GM12878 (cell line): ENCODE measurements around the gene USP34. TPM values are rescaled to one million over a fixed set of nuclear protein-coding genes. Genes with fewer than 3 reads are reported as not detected.
A peak's percentile ranks its signal among the peaks of the same experiment; 100 is the strongest.

Source experiments
- ATAC-seq: fragments of 200-7000 bp; cut with Tn5 transposase; 3 replicates; pipeline ENCODE4 v1.9.1; 2020; ENCODE audit warnings: mild to moderate bottlenecking, moderate library complexity
- Bru-seq: library from RNA; stranded (reverse); fragments of 400-500 nt; gene quantifications from one replicate; lab custom pipeline; 2021; lab: Mats Ljungman, UMichigan
- BruChase-seq, 2 experiments: library from RNA; stranded (reverse); fragments of 400-500 nt; gene quantifications; one replicate each; lab custom pipeline; 2021; lab: Mats Ljungman, UMichigan
- BruUV-seq: library from RNA; stranded (reverse); fragments of 400-500 nt; replicated peaks from 2 replicates; lab custom pipeline; 2021; lab: Mats Ljungman, UMichigan
- CTCF ChIA-PET: fragments of 300-600 bp; sonication (Branson Sonifier 250); formaldehyde crosslinking; extraction: SDS; loops from one replicate; lab custom pipeline; 2021; ENCODE audit warnings: inconsistent platforms; lab: Yijun Ruan, JAX
- POLR2A ChIA-PET: fragments of 350-600 bp; formaldehyde crosslinking; extraction: SDS; loops from one replicate; lab custom pipeline; 2021; ENCODE audit warnings: inconsistent platforms; lab: Charles Lee
- RAD21 ChIA-PET: fragments of 300-600 bp; sonication (Branson Sonifier 250); formaldehyde crosslinking; loops from one replicate; lab custom pipeline; 2023; ENCODE audit warnings: antibody characterized with exemption; ENCODE audit not compliant: unreplicated experiment; lab: Charles Lee
- SMC1A ChIA-PET: fragments of 300-600 bp; sonication (Branson Sonifier 250); formaldehyde crosslinking; loops from one replicate; lab custom pipeline; 2023; ENCODE audit not compliant: unreplicated experiment, uncharacterized antibody; lab: Charles Lee
- DNase-seq: peaks from one replicate; pipeline ENCODE4 v3.0.0-alpha.2; 2011; ENCODE audit warnings: low read depth, low spot score
- FAIRE-seq: peaks from 3 replicates; lab custom pipeline; 2011; peaks lifted over from hg19 to GRCh38; lab: Jason Lieb, UNC
- H2AFZ ChIP-seq: 2 replicates; pipeline ENCODE4 v1.6.0; 2011; ENCODE audit warnings: low read depth, low read length, control low read depth; ENCODE audit not compliant: control insufficient read depth
- H3K27ac ChIP-seq: 2 replicates; pipeline ENCODE4 v1.5.1; 2011; ENCODE audit warnings: control low read depth; ENCODE audit not compliant: control insufficient read depth, insufficient read depth
- H3K27me3 ChIP-seq, 2 experiments: replicated peaks in 1 of 2; 2 replicates each; pipeline versions ENCODE4 v1.6.0 to v1.6.1; 2011; ENCODE audit warnings: low read length in 1 of 2; ENCODE audit not compliant: control insufficient read depth in 2 of 2, insufficient read depth in 2 of 2
- H3K36me3 ChIP-seq, 2 experiments: 2 replicates each; pipeline ENCODE4 v1.5.1; 2011; ENCODE audit warnings: low read length in 1 of 2; ENCODE audit not compliant: control insufficient read depth in 2 of 2, insufficient read depth in 2 of 2
- H3K4me1 ChIP-seq: 2 replicates; pipeline ENCODE4 v1.6.1; 2011; ENCODE audit warnings: mild to moderate bottlenecking, low read length, moderate library complexity, mixed read lengths; ENCODE audit not compliant: control insufficient read depth, insufficient read depth
- H3K4me2 ChIP-seq: 2 replicates; pipeline ENCODE4 v1.6.0; 2011; ENCODE audit warnings: control low read depth; ENCODE audit not compliant: control insufficient read depth, insufficient read depth
- H3K4me3 ChIP-seq: fragments of 200-600 bp; sonication (generic); 2 replicates; pipeline ENCODE4 v1.5.1; 2016
- H3K79me2 ChIP-seq: 2 replicates; pipeline ENCODE4 v1.6.0; 2011; ENCODE audit warnings: low read length; ENCODE audit not compliant: control insufficient read depth, insufficient read depth
- H3K9ac ChIP-seq: 2 replicates; pipeline ENCODE4 v1.8.0; 2011; ENCODE audit warnings: low read length, control low read depth, mixed read lengths; ENCODE audit not compliant: control insufficient read depth, insufficient read depth
- H3K9me3 ChIP-seq: replicated peaks from 3 replicates; pipeline ENCODE4 v1.5.1; 2011; ENCODE audit warnings: mild to moderate bottlenecking, low read length; ENCODE audit not compliant: control insufficient read depth, insufficient read depth
- H4K20me1 ChIP-seq: 2 replicates; pipeline ENCODE4 v1.6.0; 2011; ENCODE audit not compliant: control insufficient read depth, insufficient read depth
- ATF7 ChIP-seq: fragments of 450-650 bp; IDR thresholded peaks from 2 replicates; pipeline ENCODE4 v1.6.1; 2016; ENCODE audit warnings: low read depth, mild to moderate bottlenecking
- MXI1 ChIP-seq: fragments of 150-350 bp; IDR thresholded peaks from 2 replicates; pipeline ENCODE4 v1.6.1; 2011; ENCODE audit warnings: low read depth, mild to moderate bottlenecking, inconsistent platforms, low read length, improper control_type of control experiment
- NFIC ChIP-seq: IDR thresholded peaks from 2 replicates; pipeline ENCODE4 v1.6.1; 2012; ENCODE audit warnings: low read depth, mild to moderate bottlenecking, inconsistent platforms, low read length, moderate library complexity
- PAX8 ChIP-seq: fragments of 450-650 bp; IDR thresholded peaks from 2 replicates; pipeline ENCODE4 v1.6.1; 2017; ENCODE audit warnings: mild to moderate bottlenecking, moderate library complexity
- PBX3 ChIP-seq: IDR thresholded peaks from 2 replicates; pipeline ENCODE4 v1.6.1; 2011; ENCODE audit warnings: mild to moderate bottlenecking, low read depth, low read length, moderate library complexity; ENCODE audit not compliant: insufficient replicate concordance
- RFX5 ChIP-seq: IDR thresholded peaks from 2 replicates; pipeline ENCODE4 v1.6.1; 2011; ENCODE audit warnings: low read depth, low read length, improper control_type of control experiment
- SRF ChIP-seq, 2 experiments: IDR thresholded peaks; 2 replicates each; pipeline ENCODE4 v1.6.1; 2011; ENCODE audit warnings: low read depth in 2 of 2, low read length in 2 of 2, mild to moderate bottlenecking in 1 of 2, moderate library complexity in 1 of 2
- TAF1 ChIP-seq: IDR thresholded peaks from 2 replicates; pipeline ENCODE4 v1.6.1; 2011; ENCODE audit warnings: mild to moderate bottlenecking, low read depth, low read length, borderline replicate concordance
- ZNF217 ChIP-seq: fragments of 450-650 bp; IDR thresholded peaks from 2 replicates; pipeline ENCODE4 v1.6.1; 2017; ENCODE audit warnings: antibody characterized with exemption, mild to moderate bottlenecking
- ZNF384 ChIP-seq: IDR thresholded peaks from 2 replicates; pipeline ENCODE4 v1.6.1; 2012; ENCODE audit warnings: low read depth, mild to moderate bottlenecking, low read length, improper control_type of control experiment, borderline replicate concordance
- ZNF592 ChIP-seq: fragments of 450-650 bp; IDR thresholded peaks from 2 replicates; pipeline ENCODE4 v1.6.1; 2017; ENCODE audit warnings: mild to moderate bottlenecking, moderate library complexity
- WGBS: methylation state at CpG from one replicate; pipeline ENCODE4 v1.1.6; 2016; ENCODE audit warnings: low lambda C conversion rate; ENCODE audit not compliant: insufficient replicate concordance, insufficient coverage; ENCODE audit errors: missing lambda C conversion rate; 5-methylcytosine and 5-hydroxymethylcytosine counted together
- in situ Hi-C: fragments of 300-500 bp; cut with MboI; formaldehyde crosslinking; loops from 9 replicates; pipeline ENCODE4 v1.14.3; 2018; ENCODE audit warnings: mixed read lengths
- intact Hi-C: fragments of 100-400 bp; cut with micrococcal nuclease; formaldehyde crosslinking; loops from one replicate; pipeline ENCODE4 v1.14.2; 2022; ENCODE audit not compliant: unreplicated experiment
- long read RNA-seq, 2 experiments: library from polyadenylated mRNA; unstranded; transcript quantifications; one replicate each; pipeline ENCODE4 v2.0.0, GENCODE V29; 2019 to 2020
- polyA minus RNA-seq, 3 experiments: library from RNA; depleted of rRNA, polyadenylated mRNA; stranded (reverse); fragments of >200 nt; gene quantifications; 2 replicates each; pipeline ENCODE4 v1.2.3, GENCODE V29; 2011
- polyA plus RNA-seq, 11 experiments: library from polyadenylated mRNA; depleted of rRNA in 4 of 11; unstranded in 6 of 11; stranded (reverse) in 5 of 11; fragments of >200 nt; fragmentation: Nextera tagmentation in 4 of 11; fragmentation: Illumina TruSeq in 1 of 11; extraction: Ambion mirVana in 4 of 11; extraction: Trizol in 1 of 11; gene quantifications; 1 replicate in 1 of 11; 2 replicates in 10 of 11; pipeline versions ENCODE4 v1.2.1 to v1.2.3, GENCODE V29; 2011 to 2016; ENCODE audit warnings: inconsistent platforms in 2 of 11, missing spikeins in 2 of 11, low read depth in 1 of 11
- total RNA-seq, 4 experiments: library from RNA; depleted of rRNA in 3 of 4; stranded (reverse); fragments of >200 nt in 3 of 4; fragmentation: Illumina TruSeq in 1 of 4; extraction: Trizol in 1 of 4; gene quantifications; 2 replicates each; pipeline versions ENCODE4 v1.2.1 to v1.2.3, GENCODE V29; 2013 to 2021

Gene USP34
- 756 and 775 TPM in 2 replicates for total RNA-seq (2013; cell fraction: nucleolus; rRNA removed)
- total RNA-seq (2014; rRNA removed) (81.6 and 89.0 TPM in 2 replicates), total RNA-seq (2014; rRNA removed; fragmentation: Illumina TruSeq; extraction: Trizol) (81.4 and 96.3 TPM in 2 replicates), total RNA-seq (2021) (71.0 and 78.8 TPM in 2 replicates), polyA plus RNA-seq (2011; rRNA removed) (83.7 and 114 TPM in 2 replicates), polyA plus RNA-seq (2014; fragmentation: Illumina TruSeq; extraction: Trizol) (106 and 137 TPM in 2 replicates), polyA plus RNA-seq (2014; fragmentation: Nextera tagmentation; extraction: Ambion mirVana) (10 to 100 TPM; 26.2 to 30.6 TPM), polyA plus RNA-seq (2014; rRNA removed) (40.9 and 45.4 TPM in 2 replicates), polyA plus RNA-seq (2016; fragmentation: Nextera tagmentation; extraction: Ambion mirVana) (10 to 100 TPM; 27.1 to 33.9 TPM), polyA minus RNA-seq (2011; rRNA and poly(A)+ RNA removed) (177 and 275 TPM in 2 replicates), Bru-seq, nascent RNA (percentile 88 among the genes with signal in this experiment), BruChase-seq, experiment 1, labeled RNA remaining after a 6-hour chase (percentile 95 among the genes with signal in this experiment), BruChase-seq, experiment 2, labeled RNA remaining after a 2-hour chase (percentile 93 among the genes with signal in this experiment)
- polyA plus RNA-seq (2011; ENCODE audit: low read depth), result 59.4 TPM
- 34.3 and 50.2 TPM in 2 replicates for polyA plus RNA-seq (2011; cell fraction: cytosol; rRNA removed)
- 129 and 138 TPM in 2 replicates for polyA plus RNA-seq (2011; cell fraction: nucleus; rRNA removed)
- 52.3 and 70.2 TPM in 2 replicates for polyA plus RNA-seq (2012)
- 60.3 and 62.2 TPM in 2 replicates for polyA minus RNA-seq (2011; cell fraction: cytosol; rRNA and poly(A)+ RNA removed)
- polyA minus RNA-seq (2011; cell fraction: nucleus; rRNA and poly(A)+ RNA removed), result 135 and 222 TPM in 2 replicates
- long read RNA-seq, experiment 1, partial matches to known transcripts, result 1 of 4 reads
- long read RNA-seq, experiment 1, other reads (novel, unspliced or antisense), result 3 of 4 reads
- long read RNA-seq, experiment 2, partial matches to known transcripts, result 25 of 35 reads
- long read RNA-seq, experiment 2, other reads (novel, unspliced or antisense), result 10 of 35 reads

GRCh38 chr2:61470965-61471904 is at the start of gene USP34:
Gene USP34, minus strand, starts transcription at chr2:61471087. Its CDS starts 395 bp downstream, at chr2:61470692.
- ChIA-PET CTCF (interaction anchor here (0.9 to 2.0 kb wide), 4 partner anchors 35 to 63 kb away, joined by 3 to 14 read pairs (median 4); no protein-coding TSS in a partner anchor), SMC1A (interaction anchor here (0.7 to 1.7 kb wide), 8 partner anchors 9 to 304 kb away, joined by 3 to 14 read pairs (median 3); no protein-coding TSS in a partner anchor), RAD21 (interaction anchor here (0.6 to 2.7 kb wide), 4 partner anchors 25 to 409 kb away, joined by 3 to 13 read pairs (median 3); no protein-coding TSS in a partner anchor), POLR2A (interaction anchor here (0.5 to 1.9 kb wide), 6 partner anchors 22 to 76 kb away, joined by 3 to 5 read pairs (median 4); no protein-coding TSS in a partner anchor)
- peaks cover 0 to 4% of the 10 kb centered on the region in 2 experiments; a peak in 2 of 4 replicates for H3K36me3 ChIP-seq
- peak within 1 kb of the TSS; percentile 97 for H3K9ac ChIP-seq
- peak within 1 kb of the TSS; percentile 98 for H3K4me3 ChIP-seq
- FAIRE-seq (no peak), ATAC-seq (peak; percentile 93), DNase-seq (peak; percentile 87)
- BruUV-seq, result TSS peak; percentile 91
- no peaks in the 10 kb centered on the region for H3K9me3 ChIP-seq
- no peaks in the 10 kb centered on the region for H3K27me3 ChIP-seq
- H4K20me1 ChIP-seq, result no peaks in the 10 kb centered on the region
- under 1% methylated on average over 29 of the region's 91 CpGs for WGBS
- intact Hi-C loops (loop anchor here (2.0 kb wide), 1 partner anchor 68 kb away; the partner anchor contains the start of gene XPO1), in situ Hi-C loops (no loop called here)
- peak within 1 kb of the TSS; percentile 84 for H2AFZ ChIP-seq
- peak within 1 kb of the TSS; percentile 97 for H3K27ac ChIP-seq
- peak within 1 kb of the TSS; percentile 89 for H3K4me2 ChIP-seq
- H3K4me1 ChIP-seq, result no peaks in the 10 kb centered on the region; the same call in 1 of the 2 replicates
- H3K79me2 ChIP-seq, result peaks cover 56% of the 10 kb centered on the region
- TF ChIP-seq RFX5, result no peak
- TF ChIP-seq MXI1, result peak; percentile 31; the same call in 1 of the 2 replicates
- no peak for TF ChIP-seq NFIC
- TF ChIP-seq SRF (IDR thresholded peaks at IDR 0.05; ENCODE audit: low read depth in 2 of 2, low read length in 2 of 2), result no peak
- TF ChIP-seq ZNF217, result no peak
- peak; percentile 34; the same call in 1 of the 2 replicates for TF ChIP-seq ATF7
- TF ChIP-seq ZNF384, result no peak
- no peak for TF ChIP-seq PBX3
- no peak for TF ChIP-seq PAX8
- TF ChIP-seq ZNF592, result no peak
- TF ChIP-seq TAF1, result peak; percentile 80
